GM19239 (cell line): ENCODE measurements around the gene PRKX.
"Not testable (repeated sequence)": the region's sequence is repeated elsewhere in the genome, so short reads cannot be mapped to it uniquely, and the experiment has no call there.

ENCODE experiments used
- DNase-seq: peaks from one replicate; pipeline ENCODE4 v3.0.0; 2011; ENCODE audit warnings: low spot score; ENCODE audit not compliant: insufficient read length
- FAIRE-seq: peaks from 2 replicates; lab custom pipeline; 2011; peaks lifted over from hg19 to GRCh38; lab: Jason Lieb, UNC

The PRKX gene

DNA sequence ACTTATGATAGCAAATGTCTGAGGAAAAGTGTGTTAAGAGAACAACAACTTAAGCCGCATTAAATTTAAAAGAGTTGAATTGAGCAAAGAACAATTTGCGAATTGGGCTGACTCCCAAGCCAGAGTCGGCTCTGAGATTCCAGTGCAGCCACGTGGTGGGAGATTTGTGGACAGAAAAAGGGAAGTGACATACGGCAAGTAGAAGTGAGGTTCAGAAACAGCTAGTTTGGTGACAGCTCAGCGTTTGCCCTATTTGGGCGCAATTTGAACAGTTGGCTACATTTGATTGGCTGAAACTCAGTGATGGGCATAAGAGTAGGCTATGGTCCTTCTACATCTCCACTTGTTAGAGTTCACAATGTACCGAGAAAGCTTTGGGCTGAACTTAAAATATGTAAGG is 124.0 kb downstream of the PRKX start:
- no peak for FAIRE-seq
- DNase-seq = no peak

DNA sequence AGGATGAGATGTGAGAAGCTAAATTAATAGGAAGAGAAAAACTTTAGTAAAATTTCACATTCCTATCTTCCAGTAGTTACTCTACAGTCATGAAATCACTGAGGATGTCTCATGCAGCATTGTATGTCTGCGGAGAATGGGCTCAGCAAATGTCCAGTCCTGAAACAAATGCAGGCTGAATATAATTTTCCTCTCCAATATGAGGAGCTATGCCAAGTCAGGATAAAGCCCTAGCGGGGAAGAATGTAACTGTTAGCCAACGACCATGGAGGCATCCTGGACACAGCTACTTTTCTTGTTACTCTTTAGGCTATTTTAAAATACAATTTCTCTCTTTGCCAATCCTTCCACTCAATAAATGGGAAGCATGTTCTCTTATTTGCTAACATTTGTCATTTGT is 127.7 kb downstream of the PRKX start:
- no peak for FAIRE-seq
- DNase-seq = no peak

DNA sequence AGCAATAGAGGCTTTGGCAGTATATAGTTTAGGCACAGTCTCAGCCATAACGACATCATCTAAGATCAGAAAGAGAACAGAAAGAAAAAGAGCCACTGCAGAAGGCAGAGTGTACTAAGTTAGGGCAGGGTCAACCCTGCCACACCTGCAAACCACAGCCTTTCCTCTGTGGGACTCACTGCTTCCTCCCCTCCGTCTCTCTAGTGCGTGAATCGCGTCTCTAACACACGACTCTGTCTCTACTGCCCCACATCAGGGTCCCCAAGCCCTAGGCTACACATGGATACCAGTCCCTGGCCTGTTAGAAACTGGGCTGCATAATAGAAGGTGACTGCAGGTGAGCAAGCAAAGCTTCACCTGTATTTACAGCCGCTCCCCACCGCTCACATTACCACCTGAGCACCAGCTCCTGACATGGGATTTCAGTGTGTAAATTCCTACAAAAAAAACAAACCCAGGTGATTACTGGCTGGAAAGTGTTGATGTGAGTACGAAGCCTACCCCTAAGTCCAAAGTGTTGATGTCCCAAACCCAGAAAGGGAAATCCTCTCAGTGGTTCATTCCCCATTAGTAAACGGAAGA is 128.9 kb downstream of the PRKX start:
- FAIRE-seq = no peak
- DNase-seq = no peak

DNA sequence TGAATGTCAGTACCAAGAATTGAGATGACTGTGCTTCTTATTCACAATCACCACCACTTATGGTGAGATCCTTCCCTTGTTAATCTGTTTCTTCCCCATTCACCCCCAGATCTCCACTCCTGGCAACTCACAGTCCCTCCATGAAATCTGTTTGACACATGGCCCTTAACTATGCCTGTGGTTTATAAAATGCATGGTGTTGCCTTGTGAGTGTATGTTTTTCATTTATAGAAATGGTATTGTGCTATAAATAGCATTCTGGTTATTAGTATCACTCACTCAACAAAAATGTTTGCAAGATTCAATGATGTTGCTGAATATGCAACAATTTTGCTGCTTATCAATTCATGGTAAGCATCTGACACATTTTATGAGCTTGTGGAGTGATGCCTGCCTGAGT is 131.0 kb downstream of the PRKX start:
- DNase-seq = no peak
- FAIRE-seq = no peak

DNA sequence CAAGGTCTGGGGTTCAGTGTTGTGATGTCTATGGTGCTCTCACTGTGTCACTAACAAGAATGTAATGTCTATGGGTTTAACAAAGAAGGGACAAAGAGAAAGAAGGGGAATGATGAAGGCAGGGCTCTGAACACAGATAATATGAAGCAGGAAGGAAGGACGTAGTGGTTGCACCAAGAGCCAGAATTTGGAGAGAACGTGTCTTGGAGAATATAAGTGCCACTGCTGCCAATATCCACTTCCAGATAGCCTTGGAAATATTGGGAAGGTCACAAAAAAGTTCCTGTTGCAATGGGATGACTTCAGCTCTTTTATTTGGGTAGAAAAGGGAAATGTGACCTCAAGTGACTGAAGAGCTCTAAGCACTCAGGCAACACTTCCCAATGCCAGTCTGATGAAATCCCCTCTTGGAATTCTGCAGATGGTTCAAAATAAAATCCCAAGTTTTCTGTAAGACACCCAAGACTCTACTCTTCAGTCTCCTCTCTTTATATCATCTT is 131.8 kb downstream of the PRKX start:
- FAIRE-seq = no peak
- DNase-seq = no peak

DNA sequence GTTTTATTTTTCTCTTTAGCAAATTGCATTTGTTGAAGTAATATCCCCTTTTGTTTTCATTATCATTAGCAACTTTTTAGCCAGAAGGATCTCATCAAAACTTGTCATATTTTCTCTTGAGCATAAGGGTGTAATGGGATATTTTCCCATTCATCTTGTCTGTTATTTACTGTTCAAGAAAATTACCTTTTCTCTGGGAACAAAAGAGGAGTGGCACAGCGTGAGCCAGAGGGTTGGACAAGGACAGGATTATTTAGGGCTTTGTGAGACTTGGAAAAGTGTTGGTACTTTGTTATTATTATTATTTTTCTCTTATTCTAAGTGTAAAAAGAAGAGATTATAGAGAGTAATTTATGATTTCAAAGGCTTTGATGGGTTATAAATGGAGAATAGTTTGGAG is 135.9 kb downstream of the PRKX start:
- no peak for FAIRE-seq

DNA sequence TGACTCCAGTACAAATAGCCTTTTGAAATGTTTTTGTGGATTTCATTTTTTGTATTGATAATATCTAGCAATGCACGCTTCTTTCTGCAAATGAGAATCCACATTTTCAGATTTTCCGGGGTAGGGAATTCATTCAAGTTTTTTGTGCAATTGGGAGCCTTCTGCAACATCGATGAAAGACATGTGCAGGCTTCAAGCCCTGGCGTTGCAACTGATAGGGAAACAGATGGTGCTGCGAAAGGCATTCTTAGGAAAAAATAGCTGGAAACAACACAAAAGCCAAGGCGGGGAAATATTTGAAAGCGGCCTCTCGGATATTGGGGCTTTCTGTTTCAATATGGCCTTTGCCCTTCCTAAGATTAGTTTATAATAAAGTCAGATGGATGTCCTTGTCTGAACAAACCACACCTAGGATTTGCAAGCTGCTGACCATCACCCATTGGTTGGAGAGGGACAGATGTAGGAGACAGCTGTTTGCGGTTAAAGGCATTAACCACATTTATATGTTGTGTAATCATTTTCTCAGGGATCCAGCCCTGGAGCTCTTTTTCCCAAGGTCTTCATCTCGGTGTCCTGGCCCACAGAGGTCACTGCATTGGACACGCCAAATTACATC is 136.5 kb downstream of the PRKX start:
- FAIRE-seq (no peak), DNase-seq (no peak)

More for the DNA sequence above, 135.9 kb downstream of the PRKX start:
- DNase-seq = no peak

DNA sequence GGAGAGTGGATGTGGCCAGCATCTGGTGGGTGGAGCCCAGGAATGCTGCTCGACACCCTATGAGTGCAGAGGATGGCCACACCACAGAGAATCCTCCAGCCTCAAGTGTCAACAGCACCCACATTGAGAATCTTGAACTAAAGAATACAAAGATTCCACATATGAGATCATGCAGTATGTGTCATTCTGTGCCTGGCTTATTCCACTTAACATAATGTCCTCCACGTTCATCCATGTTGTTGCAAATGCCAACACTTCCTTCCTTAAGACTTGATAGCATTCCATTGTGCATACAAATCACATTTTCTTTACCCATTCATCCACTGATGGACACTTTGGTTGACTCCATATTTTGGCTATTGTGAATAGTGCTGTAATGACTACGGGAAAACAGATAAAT is 145.8 kb downstream of the PRKX start:
- no peak for DNase-seq
- no peak for FAIRE-seq

DNA sequence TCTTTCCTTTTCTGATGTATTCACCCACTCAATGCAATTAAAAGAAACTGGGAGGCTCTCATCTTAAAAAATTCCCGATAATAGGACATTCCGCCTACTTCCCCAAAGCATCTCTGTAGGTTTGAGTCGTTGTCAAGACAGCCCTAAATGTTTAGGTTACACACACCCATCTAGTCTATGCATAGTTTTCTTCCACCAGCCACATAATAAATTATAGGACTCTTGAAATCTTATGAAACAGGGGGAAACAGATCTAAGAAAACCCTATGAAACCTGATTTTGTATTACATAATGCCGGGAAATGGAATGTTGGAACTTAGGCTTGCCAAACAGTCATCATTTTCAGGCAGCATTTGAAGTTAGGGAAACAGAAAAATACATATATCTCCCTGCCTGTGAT is 150.0 kb downstream of the PRKX start:
- no peak for FAIRE-seq

DNA sequence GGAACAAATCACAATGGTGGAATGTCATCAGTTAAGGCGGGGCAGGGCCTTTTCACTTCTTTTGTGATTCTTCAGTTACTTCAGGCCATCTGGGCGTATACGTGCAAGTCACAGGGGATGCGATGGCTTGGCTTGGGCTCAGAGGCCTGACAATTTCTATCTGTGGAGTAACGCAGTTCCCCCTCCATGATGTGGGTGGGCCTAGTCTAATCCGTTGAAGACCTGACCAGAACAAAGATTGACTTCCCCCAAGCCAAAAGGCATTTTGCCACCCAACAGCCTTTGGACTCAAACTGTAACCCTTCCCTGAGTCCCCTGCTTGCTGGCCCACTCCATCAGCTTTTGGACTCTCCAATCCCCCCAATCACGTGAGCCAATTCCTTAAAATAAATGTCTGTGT is 153.4 kb downstream of the PRKX start:
- not testable (repeated sequence) for DNase-seq, FAIRE-seq

More for the DNA sequence above, 150.0 kb downstream of the PRKX start:
- DNase-seq = no peak
